ENCODE measurements around the gene FAAP20.
"Not testable (repeated sequence)": the region's sequence is repeated elsewhere in the genome, so short reads cannot be mapped to it uniquely, and the experiment has no call there.

The FAAP20 gene

GRCh38 chr1:2169200-2169836 is 25.3 kb downstream of the FAAP20 start:
- no peak for DNase-seq (ENCODE audit: low read depth)
- no peak overlapping the region for H3K4me3 ChIP-seq (ENCODE audit: low read depth, low read length)

- H3K4me3 ChIP-seq (ENCODE audit: low read depth, low read length): no peak overlapping the region
- no peak for DNase-seq (ENCODE audit: low read depth)
These were observed 26.0 kb downstream of the FAAP20 start for GRCh38 chr1:2168535-2168934.

GRCh38 chr1:2168090-2168489 is 26.5 kb downstream of the FAAP20 start:
- H3K4me3 ChIP-seq (ENCODE audit: low read depth, low read length): no peak overlapping the region
- no peak for DNase-seq (ENCODE audit: low read depth)

GRCh38 chr1:2166695-2167094 is 27.9 kb downstream of the FAAP20 start:
- no peak overlapping the region for H3K4me3 ChIP-seq (ENCODE audit: low read depth, low read length)
- DNase-seq (ENCODE audit: low read depth): no peak

- DNase-seq (ENCODE audit: low read depth): no peak
- no peak overlapping the region for H3K4me3 ChIP-seq (ENCODE audit: low read depth, low read length)
These were observed 28.3 kb downstream of the FAAP20 start for GRCh38 chr1:2166254-2166653.

GRCh38 chr1:2165646-2166045 is 28.9 kb downstream of the FAAP20 start:
- no peak overlapping the region for H3K4me3 ChIP-seq (ENCODE audit: low read depth, low read length)

GRCh38 chr1:2163205-2163604 is 31.4 kb downstream of the FAAP20 start:
- H3K4me3 ChIP-seq (ENCODE audit: low read depth, low read length): no peak overlapping the region
- no peak for DNase-seq (ENCODE audit: low read depth)

More at GRCh38 chr1:2165646-2166045, 28.9 kb downstream of the FAAP20 start:
- no peak for DNase-seq (ENCODE audit: low read depth)

- H3K4me3 ChIP-seq (ENCODE audit: low read depth, low read length): no peak overlapping the region
- DNase-seq (ENCODE audit: low read depth): no peak
These were observed 33.9 kb downstream of the FAAP20 start for GRCh38 chr1:2160451-2161300.

- H3K4me3 ChIP-seq (ENCODE audit: low read depth, low read length): no peak overlapping the region
- DNase-seq (ENCODE audit: low read depth): no peak
These were observed 35.4 kb downstream of the FAAP20 start for GRCh38 chr1:2159124-2159523.

- no peak for DNase-seq (ENCODE audit: low read depth)
- H3K4me3 ChIP-seq (ENCODE audit: low read depth, low read length): no peak overlapping the region
These were observed 36.3 kb downstream of the FAAP20 start for GRCh38 chr1:2158272-2158671.

- no peak overlapping the region for H3K4me3 ChIP-seq (ENCODE audit: low read depth, low read length)
- no peak for DNase-seq (ENCODE audit: low read depth)
These were observed 36.7 kb downstream of the FAAP20 start for GRCh38 chr1:2157856-2158255.

- no peak overlapping the region for H3K4me3 ChIP-seq (ENCODE audit: low read depth, low read length)
- DNase-seq (ENCODE audit: low read depth): no peak
These were observed 37.7 kb downstream of the FAAP20 start for GRCh38 chr1:2156866-2157265.

GRCh38 chr1:2155788-2156187 is 38.8 kb downstream of the FAAP20 start:
- no peak overlapping the region for H3K4me3 ChIP-seq (ENCODE audit: low read depth, low read length)
- no peak for DNase-seq (ENCODE audit: low read depth)

GRCh38 chr1:2155147-2155598 is 39.4 kb downstream of the FAAP20 start:
- no peak overlapping the region for H3K4me3 ChIP-seq (ENCODE audit: low read depth, low read length)
- DNase-seq (ENCODE audit: low read depth): no peak

GRCh38 chr1:2154022-2154421 is 40.5 kb downstream of the FAAP20 start:
- H3K4me3 ChIP-seq (ENCODE audit: low read depth, low read length): no peak overlapping the region
- DNase-seq (ENCODE audit: low read depth): no peak

- DNase-seq (ENCODE audit: low read depth): no peak
- H3K4me3 ChIP-seq (ENCODE audit: low read depth, low read length): no peak overlapping the region
These were observed 41.6 kb downstream of the FAAP20 start for GRCh38 chr1:2152954-2153353.

GRCh38 chr1:2151911-2152310 is 42.7 kb downstream of the FAAP20 start:
- H3K4me3 ChIP-seq (ENCODE audit: low read depth, low read length): no peak overlapping the region
- DNase-seq (ENCODE audit: low read depth): no peak

GRCh38 chr1:2151252-2151651 is 43.3 kb downstream of the FAAP20 start:
- no peak overlapping the region for H3K4me3 ChIP-seq (ENCODE audit: low read depth, low read length)
- DNase-seq (ENCODE audit: low read depth): no peak

GRCh38 chr1:2150801-2151200 is 43.8 kb downstream of the FAAP20 start:
- no peak overlapping the region for H3K4me3 ChIP-seq (ENCODE audit: low read depth, low read length)
- no peak for DNase-seq (ENCODE audit: low read depth)

GRCh38 chr1:2148691-2149090 is 45.9 kb downstream of the FAAP20 start:
- no peak for DNase-seq (ENCODE audit: low read depth)
- no peak overlapping the region for H3K4me3 ChIP-seq (ENCODE audit: low read depth, low read length)

- DNase-seq (ENCODE audit: low read depth); H3K4me3 ChIP-seq (ENCODE audit: low read depth, low read length): not testable (repeated sequence)
These were observed 46.7 kb downstream of the FAAP20 start for GRCh38 chr1:2147869-2148268.
